Lower leg skin (tissue), 4 donors: ENCODE data around the gene CCT8L2. TPM values are rescaled to one million over a fixed set of nuclear protein-coding genes. Genes with fewer than 3 reads are reported as not detected.
"Not testable (repeated sequence)": the region's sequence is repeated elsewhere in the genome, so short reads cannot be mapped to it uniquely, and the experiment has no call there.

Source experiments
- DNase-seq, 2 donors: peaks; one replicate each; pipeline ENCODE4 v3.0.0-alpha.2; 2019; ENCODE audit warnings: low spot score in 2 of 2
- H3K4me3 ChIP-seq: fragments of 200-600 bp; sonication (generic); 2 replicates; pipeline ENCODE4 v1.5.1; 2017; ENCODE audit warnings: mild to moderate bottlenecking, low read depth; ENCODE audit not compliant: poor library complexity, severe bottlenecking
- POLR2A ChIP-seq, 2 donors: fragments of 450-650 bp; IDR thresholded peaks; one replicate each; pipeline ENCODE4 v1.6.1; 2016 to 2017; ENCODE audit warnings: antibody characterized with exemption in 2 of 2, mild to moderate bottlenecking in 1 of 2, moderate library complexity in 1 of 2
- WGBS, 2 donors: methylation state at CpG; one replicate each; pipeline ENCODE4 v1.1.5; 2018; 5-methylcytosine and 5-hydroxymethylcytosine counted together
- intact Hi-C: fragments of 100-400 bp; cut with DNase I; formaldehyde crosslinking; loops from one replicate; pipeline ENCODE4 v1.15.0; 2023; ENCODE audit warnings: low total_unique reads
- total RNA-seq, 4 donors: library from RNA; depleted of rRNA; stranded (reverse); fragments of >200 nt; gene quantifications; one replicate each; pipeline ENCODE4 v1.1.0, GENCODE V29; 2016
- TF ChIP-seq, protein P1 (sequence below), 3 donors: fragments of 450-650 bp; IDR thresholded peaks; one replicate each; pipeline ENCODE4 v1.5.1; 2016; ENCODE audit warnings: antibody characterized with exemption in 3 of 3, mild to moderate bottlenecking in 3 of 3, moderate library complexity in 2 of 3

Gene CCT8L2
- total RNA-seq, 4 donors from 2014 or later, result not detected

GRCh38 chr22:16565585-16566420, 26.8 kb downstream of the CCT8L2 start:
- peak in 1 of 2 donors; percentile 75 for DNase-seq
- WGBS, 2 donors, result 56 to 75% methylated on average over 5 to 13 of the region's 15 CpGs
- intact Hi-C loops, H3K4me3 ChIP-seq: not testable (repeated sequence)

DNA sequence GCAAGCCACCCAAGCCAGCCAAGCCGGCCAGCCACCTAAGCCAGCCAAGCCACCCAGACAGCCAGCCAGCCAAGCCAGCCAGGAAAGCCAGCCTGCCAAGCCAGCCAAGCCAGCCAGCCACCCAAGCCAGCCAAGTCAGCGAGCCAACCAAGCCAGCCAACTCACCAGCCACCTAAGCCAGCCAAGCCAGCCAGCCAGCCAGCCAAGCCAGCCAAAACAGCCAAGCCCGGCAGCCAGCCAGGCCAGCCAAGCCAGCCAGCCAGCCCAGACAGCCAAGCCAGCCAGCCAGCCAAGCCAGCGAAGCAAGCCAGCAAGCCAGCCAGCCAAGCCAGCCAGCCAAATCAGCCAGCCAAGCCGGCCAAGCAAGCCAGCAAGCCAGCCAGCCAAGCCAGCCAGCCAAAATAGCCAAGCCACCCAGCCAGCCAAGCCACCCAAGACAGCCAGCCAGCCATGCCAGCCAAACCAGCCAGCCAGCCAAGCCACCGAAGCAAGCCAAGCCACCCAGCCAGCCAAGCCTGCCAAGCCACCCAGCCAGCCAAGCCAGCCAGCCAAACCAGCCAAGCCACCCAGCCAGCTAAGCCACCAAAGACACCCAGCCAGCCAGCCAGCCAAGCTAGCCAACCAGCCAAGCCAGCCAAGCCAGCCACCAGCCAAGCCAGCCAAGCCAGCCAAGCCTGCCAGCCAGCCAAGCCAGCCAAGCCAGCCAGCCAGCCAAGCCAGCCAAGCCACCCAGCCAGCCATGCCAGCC, 27.6 kb downstream of the CCT8L2 start:
- H3K4me3 ChIP-seq, intact Hi-C loops, DNase-seq: not testable (repeated sequence)
- WGBS, 2 donors, result 50 to 59% methylated on average over 2 to 4 of the region's 6 CpGs

- no peak for TF ChIP-seq POLR2A (IDR thresholded peaks at IDR 0.05)
- TF ChIP-seq, protein P1, sequence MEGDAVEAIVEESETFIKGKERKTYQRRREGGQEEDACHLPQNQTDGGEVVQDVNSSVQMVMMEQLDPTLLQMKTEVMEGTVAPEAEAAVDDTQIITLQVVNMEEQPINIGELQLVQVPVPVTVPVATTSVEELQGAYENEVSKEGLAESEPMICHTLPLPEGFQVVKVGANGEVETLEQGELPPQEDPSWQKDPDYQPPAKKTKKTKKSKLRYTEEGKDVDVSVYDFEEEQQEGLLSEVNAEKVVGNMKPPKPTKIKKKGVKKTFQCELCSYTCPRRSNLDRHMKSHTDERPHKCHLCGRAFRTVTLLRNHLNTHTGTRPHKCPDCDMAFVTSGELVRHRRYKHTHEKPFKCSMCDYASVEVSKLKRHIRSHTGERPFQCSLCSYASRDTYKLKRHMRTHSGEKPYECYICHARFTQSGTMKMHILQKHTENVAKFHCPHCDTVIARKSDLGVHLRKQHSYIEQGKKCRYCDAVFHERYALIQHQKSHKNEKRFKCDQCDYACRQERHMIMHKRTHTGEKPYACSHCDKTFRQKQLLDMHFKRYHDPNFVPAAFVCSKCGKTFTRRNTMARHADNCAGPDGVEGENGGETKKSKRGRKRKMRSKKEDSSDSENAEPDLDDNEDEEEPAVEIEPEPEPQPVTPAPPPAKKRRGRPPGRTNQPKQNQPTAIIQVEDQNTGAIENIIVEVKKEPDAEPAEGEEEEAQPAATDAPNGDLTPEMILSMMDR (IDR thresholded peaks at IDR 0.05), result no peak
- DNase-seq, result no peak
- intact Hi-C loops, result no loop called here
- WGBS, 2 donors, result 70 to 73% methylated on average over 10 to 14 of the region's 14 CpGs
- H3K4me3 ChIP-seq, result no peak overlapping the region
Measured at GRCh38 chr22:16563555-16564520, 28.8 kb downstream of the CCT8L2 start.

DNA sequence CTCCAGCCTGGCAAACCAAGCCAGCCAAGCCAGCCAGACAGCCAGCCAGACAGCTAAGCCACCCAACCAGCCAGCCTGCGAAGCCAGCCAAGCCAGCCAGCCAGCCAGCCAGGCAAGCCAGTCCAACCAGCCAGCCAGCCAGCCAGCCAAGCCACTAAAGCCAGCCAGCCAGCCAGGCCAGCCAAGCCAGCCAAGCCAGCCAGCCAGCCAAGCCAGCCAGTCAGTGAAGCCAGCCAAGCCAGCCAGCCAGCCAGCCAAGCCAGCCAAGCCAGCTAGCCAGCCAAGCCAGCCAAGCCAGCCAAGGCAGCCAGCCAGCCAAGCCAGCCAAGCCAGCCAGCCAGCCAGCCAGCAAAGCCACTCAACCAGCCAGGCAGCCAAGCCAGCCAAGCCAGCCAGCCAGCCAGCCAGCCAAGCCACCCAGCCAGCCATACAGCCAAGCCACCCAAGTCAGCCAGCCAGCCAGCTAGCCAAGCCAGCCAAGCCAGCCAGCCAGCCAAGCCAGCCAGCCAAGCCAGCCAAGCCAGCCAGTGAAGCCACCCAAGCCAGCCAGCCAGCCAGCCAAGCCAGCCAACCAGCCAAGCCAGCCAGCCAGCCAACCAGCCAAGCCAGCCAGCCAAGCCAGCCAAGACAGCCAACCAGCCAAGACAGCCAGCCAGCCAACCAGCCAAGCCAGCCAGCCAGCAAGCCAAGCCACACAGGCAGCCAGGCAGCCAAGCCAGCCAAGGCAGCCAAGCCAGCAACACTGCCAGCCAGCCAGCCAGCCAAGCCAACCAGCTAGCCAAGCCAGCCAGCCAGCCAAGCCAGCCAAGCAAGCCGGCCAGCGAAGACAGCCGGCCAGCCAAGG, 29.7 kb downstream of the CCT8L2 start:
- intact Hi-C loops, result no loop called here
- peak in 1 of 2 donors; percentile 20 for DNase-seq
- no peak for TF ChIP-seq POLR2A (IDR thresholded peaks at IDR 0.05)
- 62 to 71% methylated on average over 4 of the region's 4 CpGs for WGBS, 2 donors
- H3K4me3 ChIP-seq, result no peak overlapping the region

DNA sequence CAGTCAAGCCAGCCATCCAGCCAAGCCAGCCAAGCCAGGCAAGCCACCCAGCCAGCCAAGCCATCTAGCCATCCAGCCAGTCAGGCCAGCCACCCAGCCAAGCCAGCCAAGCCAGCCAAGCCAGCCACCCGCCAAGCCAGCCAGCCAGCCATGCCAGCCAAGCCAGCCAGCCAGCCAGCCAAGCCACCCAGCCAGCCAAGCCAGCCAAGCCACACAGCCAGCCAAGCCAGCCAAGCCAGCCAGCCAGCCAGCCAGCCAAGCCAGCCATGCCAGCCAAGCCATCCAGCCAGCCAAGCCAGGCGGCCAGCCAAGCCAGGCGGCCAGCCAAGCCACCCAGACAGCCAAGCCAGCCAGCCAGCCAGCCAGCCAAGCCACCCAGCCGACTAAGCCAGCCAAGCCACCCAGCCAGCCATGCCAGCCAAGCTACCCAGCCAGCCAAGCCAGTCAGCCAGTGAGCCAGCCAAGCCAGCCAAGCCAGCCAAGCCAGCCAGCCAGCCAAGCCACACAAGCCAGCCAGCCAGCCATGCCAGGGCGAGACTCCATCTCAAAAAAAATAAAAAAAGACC, 31.4 kb downstream of the CCT8L2 start:
- intact Hi-C loops, result not testable (repeated sequence)

DNA sequence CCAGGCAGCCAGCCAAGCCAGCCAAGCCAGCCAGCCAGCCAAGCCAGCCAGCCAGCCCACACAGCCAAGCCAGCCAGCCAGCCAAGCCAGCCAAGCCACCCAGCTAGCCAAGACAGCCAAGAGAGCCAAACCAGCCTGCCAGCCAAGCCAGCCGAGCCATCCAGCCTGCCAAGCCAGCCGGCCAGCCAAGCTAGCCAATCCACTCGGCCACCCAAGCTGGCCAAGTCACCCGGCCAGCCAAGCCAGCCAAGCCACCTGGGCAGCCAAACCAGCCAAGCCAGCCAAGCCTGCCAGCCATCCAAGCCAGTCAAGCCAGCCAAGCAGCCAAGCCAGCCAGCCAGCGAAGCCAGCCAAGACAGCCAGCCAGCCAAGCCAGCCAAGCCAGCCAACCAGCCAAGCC, 32.0 kb downstream of the CCT8L2 start:
- DNase-seq, intact Hi-C loops, H3K4me3 ChIP-seq: not testable (repeated sequence)
- 24% methylated on average over 2 of the region's 5 CpGs; no CpG with 5 or more reads in 1 of the 2 donors for WGBS, 2 donors

More for the DNA sequence above, 31.4 kb downstream of the CCT8L2 start:
- WGBS, 2 donors, result 43 to 67% methylated on average over 1 to 4 of the region's 5 CpGs
- not testable (repeated sequence) for DNase-seq, H3K4me3 ChIP-seq

DNA sequence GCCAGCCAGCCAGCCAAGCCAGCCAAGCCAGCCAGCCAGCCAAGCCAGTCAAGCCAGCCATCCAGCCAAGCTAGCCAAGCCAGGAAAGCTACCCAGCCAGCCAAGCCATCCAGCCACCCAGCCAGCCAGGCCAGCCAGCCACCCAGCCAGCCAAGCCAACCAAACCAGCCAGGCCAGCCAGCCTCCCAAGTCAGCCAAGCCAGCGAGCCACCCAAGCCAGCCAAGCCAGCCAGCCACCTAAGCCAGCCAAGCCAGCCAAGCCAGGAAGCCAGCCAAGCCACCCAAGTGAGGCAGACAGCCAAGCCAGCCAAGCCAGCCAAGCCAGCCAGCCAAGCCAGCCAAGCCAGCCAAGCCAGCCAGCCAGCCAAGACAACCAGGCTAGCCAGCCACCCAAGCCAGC, 32.6 kb downstream of the CCT8L2 start:
- 0 to 14% methylated on average over 1 of the region's 1 CpG for WGBS, 2 donors

More for the DNA sequence above, 32.6 kb downstream of the CCT8L2 start:
- H3K4me3 ChIP-seq, intact Hi-C loops, DNase-seq: not testable (repeated sequence)
